Peyer's patch (tissue), 4 donors: ENCODE measurements around the gene PCDHGB5.

Source experiments
- POLR2A ChIP-seq, 2 donors: fragments of 450-650 bp; IDR thresholded peaks; one replicate each; pipeline ENCODE4 v1.5.1; 2017; ENCODE audit warnings: antibody characterized with exemption in 2 of 2, mild to moderate bottlenecking in 2 of 2, moderate library complexity in 2 of 2
- TF ChIP-seq, protein P1 (sequence below), 6 experiments: fragments of 450-650 bp in 4 of 6; fragments of 200-600 bp in 2 of 6; sonication (generic) in 1 of 6; IDR thresholded peaks; one replicate each; pipeline ENCODE4 v1.5.1; 2017 to 2019; ENCODE audit warnings: antibody characterized with exemption in 6 of 6, mild to moderate bottlenecking in 3 of 6, moderate library complexity in 1 of 6

DNA sequence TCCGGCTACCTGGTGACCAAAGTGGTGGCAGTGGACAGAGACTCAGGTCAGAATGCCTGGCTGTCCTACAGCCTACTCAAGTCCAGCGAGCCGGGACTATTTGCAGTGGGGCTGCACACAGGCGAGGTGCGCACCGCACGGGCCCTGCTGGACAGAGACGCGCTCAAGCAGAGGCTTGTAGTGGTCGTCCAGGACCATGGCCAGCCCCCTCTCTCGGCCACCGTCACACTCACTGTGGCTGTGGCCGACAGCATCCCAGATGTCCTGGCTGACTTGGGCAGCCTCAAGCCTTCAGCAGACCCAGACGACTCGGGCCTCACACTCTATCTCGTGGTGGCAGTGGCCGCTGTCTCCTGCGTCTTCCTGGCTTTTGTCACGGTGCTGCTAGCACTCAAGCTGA is 40.8 kb upstream of the PCDHGB5 start:
- TF ChIP-seq, protein P1, sequence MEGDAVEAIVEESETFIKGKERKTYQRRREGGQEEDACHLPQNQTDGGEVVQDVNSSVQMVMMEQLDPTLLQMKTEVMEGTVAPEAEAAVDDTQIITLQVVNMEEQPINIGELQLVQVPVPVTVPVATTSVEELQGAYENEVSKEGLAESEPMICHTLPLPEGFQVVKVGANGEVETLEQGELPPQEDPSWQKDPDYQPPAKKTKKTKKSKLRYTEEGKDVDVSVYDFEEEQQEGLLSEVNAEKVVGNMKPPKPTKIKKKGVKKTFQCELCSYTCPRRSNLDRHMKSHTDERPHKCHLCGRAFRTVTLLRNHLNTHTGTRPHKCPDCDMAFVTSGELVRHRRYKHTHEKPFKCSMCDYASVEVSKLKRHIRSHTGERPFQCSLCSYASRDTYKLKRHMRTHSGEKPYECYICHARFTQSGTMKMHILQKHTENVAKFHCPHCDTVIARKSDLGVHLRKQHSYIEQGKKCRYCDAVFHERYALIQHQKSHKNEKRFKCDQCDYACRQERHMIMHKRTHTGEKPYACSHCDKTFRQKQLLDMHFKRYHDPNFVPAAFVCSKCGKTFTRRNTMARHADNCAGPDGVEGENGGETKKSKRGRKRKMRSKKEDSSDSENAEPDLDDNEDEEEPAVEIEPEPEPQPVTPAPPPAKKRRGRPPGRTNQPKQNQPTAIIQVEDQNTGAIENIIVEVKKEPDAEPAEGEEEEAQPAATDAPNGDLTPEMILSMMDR (IDR thresholded peaks at IDR 0.05): no peak
- TF ChIP-seq POLR2A (IDR thresholded peaks at IDR 0.05): no peak
